ENCODE results near the gene NME4.

- TF ChIP-seq TAF1 (IDR thresholded peaks at IDR 0.05; ENCODE audit: low read depth) (no peak), ZBTB7A (IDR thresholded peaks at IDR 0.05; ENCODE audit: low read depth) (no peak), CREB1 (IDR thresholded peaks at IDR 0.05; ENCODE audit: low read depth) (no peak), EP300 (IDR thresholded peaks at IDR 0.05; ENCODE audit: borderline replicate concordance) (no peak), USF1 (IDR thresholded peaks at IDR 0.05) (no peak)
- TF ChIP-seq, protein P1, sequence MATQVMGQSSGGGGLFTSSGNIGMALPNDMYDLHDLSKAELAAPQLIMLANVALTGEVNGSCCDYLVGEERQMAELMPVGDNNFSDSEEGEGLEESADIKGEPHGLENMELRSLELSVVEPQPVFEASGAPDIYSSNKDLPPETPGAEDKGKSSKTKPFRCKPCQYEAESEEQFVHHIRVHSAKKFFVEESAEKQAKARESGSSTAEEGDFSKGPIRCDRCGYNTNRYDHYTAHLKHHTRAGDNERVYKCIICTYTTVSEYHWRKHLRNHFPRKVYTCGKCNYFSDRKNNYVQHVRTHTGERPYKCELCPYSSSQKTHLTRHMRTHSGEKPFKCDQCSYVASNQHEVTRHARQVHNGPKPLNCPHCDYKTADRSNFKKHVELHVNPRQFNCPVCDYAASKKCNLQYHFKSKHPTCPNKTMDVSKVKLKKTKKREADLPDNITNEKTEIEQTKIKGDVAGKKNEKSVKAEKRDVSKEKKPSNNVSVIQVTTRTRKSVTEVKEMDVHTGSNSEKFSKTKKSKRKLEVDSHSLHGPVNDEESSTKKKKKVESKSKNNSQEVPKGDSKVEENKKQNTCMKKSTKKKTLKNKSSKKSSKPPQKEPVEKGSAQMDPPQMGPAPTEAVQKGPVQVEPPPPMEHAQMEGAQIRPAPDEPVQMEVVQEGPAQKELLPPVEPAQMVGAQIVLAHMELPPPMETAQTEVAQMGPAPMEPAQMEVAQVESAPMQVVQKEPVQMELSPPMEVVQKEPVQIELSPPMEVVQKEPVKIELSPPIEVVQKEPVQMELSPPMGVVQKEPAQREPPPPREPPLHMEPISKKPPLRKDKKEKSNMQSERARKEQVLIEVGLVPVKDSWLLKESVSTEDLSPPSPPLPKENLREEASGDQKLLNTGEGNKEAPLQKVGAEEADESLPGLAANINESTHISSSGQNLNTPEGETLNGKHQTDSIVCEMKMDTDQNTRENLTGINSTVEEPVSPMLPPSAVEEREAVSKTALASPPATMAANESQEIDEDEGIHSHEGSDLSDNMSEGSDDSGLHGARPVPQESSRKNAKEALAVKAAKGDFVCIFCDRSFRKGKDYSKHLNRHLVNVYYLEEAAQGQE (IDR thresholded peaks at IDR 0.05; ENCODE audit: low read depth), result no peak
Observed at GRCh38 chr16:359067-359763, 37.8 kb upstream of the NME4 start.

All from Ishikawa (cell line).